ENCODE data around the gene SLC1A7.

Gene SLC1A7

GRCh38 chr1:53132176-53132575, 10.3 kb downstream of the SLC1A7 start:
- no peak for DNase-seq

GRCh38 chr1:53131590-53131938, 10.9 kb downstream of the SLC1A7 start:
- DNase-seq: no peak

- DNase-seq: no peak
These were observed 11.4 kb downstream of the SLC1A7 start for GRCh38 chr1:53130878-53131589.

- no peak for DNase-seq
These were observed 11.9 kb downstream of the SLC1A7 start for GRCh38 chr1:53130598-53130877.

GRCh38 chr1:53129891-53130597, 12.4 kb downstream of the SLC1A7 start:
- DNase-seq: no peak

- no peak for DNase-seq
These were observed 14.0 kb downstream of the SLC1A7 start for GRCh38 chr1:53128401-53128800.

GRCh38 chr1:53127546-53127945, 14.9 kb downstream of the SLC1A7 start:
- DNase-seq: no peak

GRCh38 chr1:53126495-53126894, 15.9 kb downstream of the SLC1A7 start:
- no peak for DNase-seq

GRCh38 chr1:53125623-53126360, 16.6 kb downstream of the SLC1A7 start:
- DNase-seq: no peak

- DNase-seq: no peak
These were observed 17.3 kb downstream of the SLC1A7 start for GRCh38 chr1:53125122-53125521.

- DNase-seq: no peak
These were observed 18.8 kb downstream of the SLC1A7 start for GRCh38 chr1:53123453-53124140.

- DNase-seq: no peak
These were observed 19.5 kb downstream of the SLC1A7 start for GRCh38 chr1:53122961-53123413.

GRCh38 chr1:53122201-53122885, 20.1 kb downstream of the SLC1A7 start:
- DNase-seq: no peak

GRCh38 chr1:53121319-53122172, 20.9 kb downstream of the SLC1A7 start:
- no peak for DNase-seq

- DNase-seq: no peak
These were observed 21.8 kb downstream of the SLC1A7 start for GRCh38 chr1:53120659-53121058.

- no peak for DNase-seq
These were observed 24.6 kb downstream of the SLC1A7 start for GRCh38 chr1:53117836-53118235.

GRCh38 chr1:53116933-53117600, 25.4 kb downstream of the SLC1A7 start:
- no peak for DNase-seq

- DNase-seq: no peak
These were observed 26.1 kb downstream of the SLC1A7 start for GRCh38 chr1:53116307-53116810.

GRCh38 chr1:53115403-53116306, 26.8 kb downstream of the SLC1A7 start:
- no peak for DNase-seq
